Forelimb muscle (tissue), 1 donor: ENCODE results near the gene TTC4. TPM values are rescaled to one million over a fixed set of nuclear protein-coding genes. Genes with fewer than 3 reads are reported as not detected.

Experiments
- DNase-seq: peaks from one replicate; pipeline ENCODE4 v3.0.0-alpha.2; 2013; ENCODE audit warnings: low read depth
- polyA plus RNA-seq: library from polyadenylated mRNA; unstranded; fragments of 120-200 nt; gene quantifications from one replicate; pipeline ENCODE4 v1.2.1, GENCODE V29; 2013; ENCODE audit not compliant: insufficient read length

TTC4 gene, protein sequence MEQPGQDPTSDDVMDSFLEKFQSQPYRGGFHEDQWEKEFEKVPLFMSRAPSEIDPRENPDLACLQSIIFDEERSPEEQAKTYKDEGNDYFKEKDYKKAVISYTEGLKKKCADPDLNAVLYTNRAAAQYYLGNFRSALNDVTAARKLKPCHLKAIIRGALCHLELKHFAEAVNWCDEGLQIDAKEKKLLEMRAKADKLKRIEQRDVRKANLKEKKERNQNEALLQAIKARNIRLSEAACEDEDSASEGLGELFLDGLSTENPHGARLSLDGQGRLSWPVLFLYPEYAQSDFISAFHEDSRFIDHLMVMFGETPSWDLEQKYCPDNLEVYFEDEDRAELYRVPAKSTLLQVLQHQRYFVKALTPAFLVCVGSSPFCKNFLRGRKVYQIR
- polyA plus RNA-seq: 27.6 TPM

DNA sequence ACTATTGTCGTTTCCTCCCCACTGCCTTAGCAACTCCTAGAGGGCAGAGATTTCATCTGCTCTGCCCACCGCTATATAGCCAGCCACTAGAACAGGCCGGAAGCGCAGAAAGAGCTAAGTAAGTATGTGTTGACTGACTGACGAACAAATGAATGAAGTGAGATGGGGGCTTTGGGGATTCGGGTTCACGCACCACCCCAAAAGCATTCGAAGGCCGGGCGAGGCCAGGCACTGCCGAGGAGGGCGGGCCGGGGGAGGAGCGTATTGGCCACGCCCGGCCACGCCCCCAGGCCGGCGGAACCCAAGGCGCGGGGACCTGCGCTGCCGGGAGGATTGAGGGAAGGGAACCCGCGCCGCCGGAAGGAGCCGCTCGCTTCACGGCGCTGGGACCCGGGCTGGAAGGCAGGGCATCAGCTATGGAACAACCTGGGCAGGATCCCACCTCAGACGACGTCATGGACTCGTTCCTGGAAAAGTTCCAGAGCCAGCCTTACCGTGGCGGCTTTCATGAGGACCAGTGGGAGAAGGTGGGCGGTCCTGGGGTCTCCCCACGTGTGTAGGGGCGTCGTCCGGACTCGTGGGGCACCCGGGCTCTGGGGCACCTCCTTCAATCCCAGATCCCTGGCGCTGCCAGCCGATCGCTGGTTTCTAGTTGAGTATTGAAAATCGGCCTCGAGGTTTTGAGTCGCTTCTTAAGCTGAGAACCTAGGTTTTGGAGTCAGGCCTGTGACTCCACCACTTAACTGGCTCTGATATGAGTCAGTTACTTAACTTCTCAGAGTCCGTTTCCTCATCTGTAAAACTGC is at the start of gene TTC4:
Gene TTC4, plus strand, starts transcription at position 369 of the 806 bp plus-strand sequence. Its CDS starts 48 bp downstream, at position 417.
- peak; percentile 26 for DNase-seq

- DNase-seq: no peak
These were observed 49.3 kb upstream of the TTC4 start for GRCh38 chr1:54666333-54666732.

DNA sequence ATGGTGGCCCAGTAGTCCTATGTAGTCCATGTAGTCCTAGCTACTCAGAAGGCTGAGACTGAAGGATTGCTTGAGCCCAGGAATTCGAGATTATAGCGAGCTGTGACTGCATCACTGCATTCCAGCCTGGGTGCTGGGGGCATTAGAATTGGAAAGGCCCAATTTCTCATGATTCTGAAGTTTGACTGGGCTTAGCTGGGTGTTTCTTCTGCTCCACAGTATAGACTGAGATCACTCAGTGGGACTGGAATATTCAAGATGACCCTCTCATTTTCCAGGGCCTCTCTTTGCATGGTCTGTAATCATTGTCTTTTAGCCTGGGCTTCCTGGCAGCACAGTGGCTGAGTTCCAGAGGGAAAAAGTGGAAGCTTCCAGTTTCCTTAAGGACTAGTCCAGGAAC is 47.9 kb upstream of the TTC4 start:
- DNase-seq: no peak

- no peak for DNase-seq
These were observed 47.1 kb upstream of the TTC4 start for GRCh38 chr1:54668567-54668966.

DNA sequence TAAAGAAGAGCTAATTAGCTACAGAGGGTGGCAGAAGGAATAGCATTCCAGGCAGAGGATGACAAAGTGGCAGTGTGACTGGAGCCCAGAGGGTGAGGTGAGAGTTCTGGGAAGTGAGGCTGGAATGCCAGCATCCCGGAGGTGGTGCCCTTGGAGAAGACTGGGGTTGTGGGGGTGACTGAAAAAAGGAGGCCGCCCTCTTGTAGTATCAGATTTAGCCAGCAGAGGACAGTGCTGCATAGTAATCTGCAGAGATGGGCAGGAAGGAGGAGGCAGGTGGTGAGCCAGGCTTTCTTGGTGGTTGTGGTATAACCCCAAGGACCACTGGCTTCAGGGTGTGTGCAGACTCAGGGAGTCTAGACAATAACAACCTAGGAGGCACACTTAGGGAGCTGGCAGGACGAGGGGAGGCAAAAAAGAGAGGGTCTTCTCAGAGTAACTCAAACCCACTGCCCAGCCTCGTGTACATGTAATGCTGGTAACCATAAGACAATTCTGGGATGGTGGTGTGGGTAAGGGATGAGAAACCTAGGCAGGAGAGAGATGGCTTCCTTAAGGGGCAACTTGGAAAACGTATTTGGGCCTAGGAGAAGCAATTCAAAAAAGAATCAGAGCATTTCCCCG is 43.6 kb upstream of the TTC4 start:
- DNase-seq: no peak

- DNase-seq: no peak
These were observed 36.7 kb upstream of the TTC4 start for GRCh38 chr1:54678776-54679643.

- no peak for DNase-seq
These were observed 36.0 kb upstream of the TTC4 start for GRCh38 chr1:54679706-54680105.

GRCh38 chr1:54680387-54680786 is 35.3 kb upstream of the TTC4 start:
- no peak for DNase-seq

DNA sequence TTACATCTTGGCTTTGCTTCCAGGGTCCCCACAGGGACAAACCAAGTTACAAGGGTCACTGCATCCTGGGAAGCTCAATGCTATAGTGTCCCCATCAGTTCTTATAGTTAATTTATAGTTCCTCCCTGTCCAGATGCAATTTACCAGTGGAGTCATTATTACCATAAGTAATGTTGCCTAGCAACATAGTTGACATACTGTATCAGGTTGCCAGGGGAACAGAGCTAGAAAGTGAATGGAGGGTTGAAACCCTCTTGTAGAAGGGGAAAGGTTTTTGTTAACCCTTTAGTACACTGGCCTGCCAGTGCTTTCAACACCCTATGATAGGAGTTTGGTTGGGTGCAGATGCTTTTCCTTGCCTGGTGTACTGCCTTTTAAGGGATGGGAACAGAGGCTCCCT is 34.3 kb upstream of the TTC4 start:
- peak; percentile 4 for DNase-seq

DNA sequence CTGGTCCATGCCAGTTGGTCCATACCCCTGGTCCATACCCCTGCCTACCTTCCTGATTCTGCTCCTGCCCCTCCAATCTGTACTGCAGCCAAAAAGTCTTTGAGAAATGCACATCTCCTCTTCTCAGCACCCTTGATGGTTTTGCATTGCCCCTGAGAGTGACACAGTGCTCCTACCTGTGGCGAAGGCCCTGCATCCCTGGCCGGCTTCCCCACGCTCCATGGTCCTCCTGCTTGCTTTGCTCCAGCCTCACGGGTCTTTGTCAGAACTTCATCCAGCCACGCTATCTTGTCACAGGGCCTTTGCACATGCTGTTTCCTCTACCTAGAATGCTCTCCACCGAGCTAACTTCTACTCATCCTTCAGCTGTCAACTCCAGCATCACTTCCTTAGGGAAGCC is 32.2 kb upstream of the TTC4 start:
- DNase-seq: no peak

DNA sequence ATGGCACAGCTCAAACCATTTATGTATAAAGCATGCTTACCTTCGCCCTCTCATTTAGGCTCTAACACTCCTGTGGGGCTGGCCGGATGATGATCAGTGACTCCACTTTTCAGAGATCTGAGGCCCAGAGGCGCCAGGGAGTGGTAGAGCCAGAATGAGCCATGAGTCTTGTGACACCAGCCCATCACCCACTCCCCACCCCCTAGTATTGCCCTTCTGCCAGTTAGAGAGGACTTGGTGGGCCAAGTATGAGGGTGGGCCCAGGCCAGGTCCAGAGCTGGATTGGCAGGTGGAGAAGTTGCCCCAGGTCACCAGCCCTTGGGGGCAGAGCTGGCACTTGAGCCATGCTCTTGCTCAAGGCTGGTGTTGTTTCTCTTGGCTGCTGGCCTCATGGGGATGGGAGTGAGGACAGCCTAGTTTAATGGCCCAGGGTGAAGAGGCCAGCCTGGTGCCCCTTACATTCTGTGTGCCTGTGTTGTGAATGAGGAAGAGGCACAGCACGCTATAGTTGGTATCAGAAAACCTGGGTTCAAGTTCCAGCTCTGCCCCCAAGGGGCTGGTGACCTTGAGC is 30.2 kb upstream of the TTC4 start:
- DNase-seq: no peak

DNA sequence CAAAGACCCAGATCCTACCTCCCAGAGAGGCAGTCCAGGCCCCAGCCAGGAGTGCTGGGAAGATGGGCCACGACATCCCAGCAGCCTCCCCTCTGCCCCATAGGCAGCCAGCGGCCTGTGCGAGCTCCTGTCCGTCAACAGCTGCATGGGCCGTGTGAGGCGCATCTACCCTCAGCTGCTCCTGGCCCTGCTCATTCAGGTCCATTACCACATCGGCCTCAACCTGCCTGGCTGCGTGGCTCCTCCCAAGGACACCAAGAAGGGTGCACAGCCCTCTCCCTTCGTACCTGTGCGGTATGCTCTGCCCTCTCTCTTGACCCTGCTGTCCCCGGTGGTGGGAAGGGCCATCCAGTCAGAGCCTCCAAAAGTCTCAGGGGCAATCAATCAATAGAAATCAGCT is 29.5 kb upstream of the TTC4 start:
- DNase-seq: no peak

GRCh38 chr1:54694771-54695170 is 20.9 kb upstream of the TTC4 start:
- DNase-seq: no peak

DNA sequence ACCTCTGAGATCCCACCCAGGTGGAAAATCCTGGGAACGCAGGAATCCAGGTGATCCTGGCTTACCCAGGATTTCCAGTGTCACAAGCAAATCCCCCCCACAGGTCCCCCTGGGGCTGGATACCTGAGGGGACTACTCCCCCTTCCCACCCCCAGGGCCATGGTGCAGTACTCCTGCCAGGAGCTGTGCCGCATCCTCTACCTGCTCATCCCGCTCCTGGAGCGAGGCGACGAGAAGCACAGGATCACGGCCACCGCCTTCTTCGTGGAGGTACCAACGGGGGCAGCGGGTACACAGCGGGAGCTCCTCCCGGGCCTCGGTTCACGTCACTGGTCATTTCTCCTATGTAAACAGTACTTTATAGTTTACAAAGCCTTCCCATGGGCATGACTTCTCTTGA is 20.4 kb upstream of the TTC4 start:
- no peak for DNase-seq

DNA sequence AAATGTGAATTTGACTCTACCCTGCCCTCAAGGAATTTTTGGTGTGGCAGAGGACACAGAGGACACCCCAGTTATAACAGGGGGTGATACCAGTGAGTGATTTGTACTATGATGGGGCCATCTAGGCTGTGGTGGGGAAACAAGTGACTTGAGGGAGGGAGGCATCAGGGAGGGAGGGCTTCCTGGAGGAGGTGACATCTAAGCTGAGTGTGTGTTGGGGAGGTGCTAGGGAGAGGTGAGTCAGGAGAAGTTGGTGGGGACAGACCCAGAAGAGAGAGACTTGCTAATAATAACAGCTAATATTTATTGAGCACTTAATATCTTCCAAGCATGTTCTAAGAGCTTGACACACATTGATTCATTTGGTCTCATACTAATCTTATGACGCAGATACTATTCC is 19.9 kb upstream of the TTC4 start:
- DNase-seq: no peak

DNA sequence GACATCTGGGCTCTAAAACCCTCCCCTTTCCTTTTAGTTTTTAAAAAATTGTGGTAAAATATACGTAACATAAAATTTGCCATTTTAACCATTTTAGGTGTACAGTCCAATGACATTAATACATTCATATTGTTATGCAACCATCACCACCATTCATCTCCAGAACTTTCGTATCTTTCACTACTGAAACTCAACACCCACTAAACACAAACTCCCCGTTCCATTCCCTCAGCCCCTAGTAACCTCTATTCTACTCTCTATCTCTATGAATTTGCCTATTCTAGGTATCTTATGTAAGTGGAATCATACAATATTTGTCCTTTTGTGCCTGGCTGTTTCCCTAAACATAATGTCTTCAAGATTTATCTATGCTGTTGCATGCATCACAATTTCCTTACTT is 19.4 kb upstream of the TTC4 start:
- DNase-seq: no peak

GRCh38 chr1:54697896-54698295 is 17.8 kb upstream of the TTC4 start:
- no peak for DNase-seq

DNA sequence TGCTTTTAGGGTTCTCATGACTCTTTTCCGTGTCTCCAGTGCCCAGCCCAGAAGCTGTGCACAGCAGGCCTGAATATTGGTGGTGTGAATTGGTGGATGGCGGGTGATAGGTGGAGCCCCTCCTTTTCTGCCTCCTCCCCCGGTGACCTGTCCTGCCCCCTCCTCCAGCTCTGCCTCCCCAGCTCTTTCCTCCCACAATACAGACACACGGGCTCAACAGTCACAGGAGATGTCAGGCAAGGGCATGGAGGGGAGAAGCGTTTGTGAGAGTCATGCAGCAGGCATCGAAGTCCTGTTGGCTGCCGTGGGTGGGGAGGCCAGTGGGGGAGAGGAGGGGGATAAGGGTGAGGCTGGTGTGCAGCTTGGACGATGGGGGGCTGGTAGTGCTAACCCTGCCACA is 17.3 kb upstream of the TTC4 start:
- no peak for DNase-seq

DNA sequence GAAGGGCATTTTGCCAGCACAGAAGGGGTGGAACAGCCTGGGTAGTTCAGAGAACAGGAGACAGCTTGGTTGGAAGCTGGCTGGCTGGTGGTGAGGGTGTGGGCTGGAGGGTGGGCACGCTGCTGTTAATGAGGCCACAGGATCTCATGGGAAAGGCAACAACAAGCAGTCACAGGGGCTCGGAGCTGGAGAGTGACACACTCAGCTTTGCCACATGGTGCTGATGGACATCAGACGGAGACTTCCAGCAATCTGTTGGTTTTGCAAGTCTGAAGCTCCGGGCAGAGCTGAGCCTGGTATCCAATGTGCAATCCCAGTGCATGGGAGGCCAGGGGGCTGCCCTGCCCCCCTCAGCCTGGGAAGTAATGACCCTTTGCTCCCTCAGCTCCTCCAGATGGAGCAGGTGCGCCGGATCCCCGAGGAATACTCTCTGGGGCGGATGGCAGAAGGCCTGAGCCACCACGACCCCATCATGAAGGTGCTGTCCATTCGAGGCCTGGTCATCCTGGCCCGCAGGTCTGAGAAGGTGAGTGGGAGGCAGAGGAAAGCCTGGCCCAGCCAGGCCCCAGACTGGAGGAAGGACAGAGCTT is 15.6 kb upstream of the TTC4 start:
- no peak for DNase-seq

DNA sequence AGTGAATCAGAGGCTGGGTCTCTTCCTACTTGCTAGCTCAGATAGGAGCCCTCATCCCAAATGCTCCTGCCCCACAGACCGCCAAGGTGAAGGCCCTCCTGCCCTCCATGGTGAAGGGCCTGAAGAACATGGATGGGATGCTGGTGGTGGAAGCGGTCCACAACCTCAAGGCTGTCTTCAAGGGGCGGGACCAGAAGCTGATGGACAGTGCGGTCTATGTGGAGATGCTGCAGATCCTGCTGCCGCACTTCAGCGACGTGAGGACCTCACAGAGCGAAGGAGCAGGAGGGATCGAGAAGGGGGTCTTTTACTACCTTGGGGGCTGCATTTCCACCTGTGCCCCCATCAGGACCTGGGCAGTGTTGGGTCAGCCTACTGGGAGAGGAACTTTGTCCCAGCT is 14.6 kb upstream of the TTC4 start:
- DNase-seq: no peak

DNA sequence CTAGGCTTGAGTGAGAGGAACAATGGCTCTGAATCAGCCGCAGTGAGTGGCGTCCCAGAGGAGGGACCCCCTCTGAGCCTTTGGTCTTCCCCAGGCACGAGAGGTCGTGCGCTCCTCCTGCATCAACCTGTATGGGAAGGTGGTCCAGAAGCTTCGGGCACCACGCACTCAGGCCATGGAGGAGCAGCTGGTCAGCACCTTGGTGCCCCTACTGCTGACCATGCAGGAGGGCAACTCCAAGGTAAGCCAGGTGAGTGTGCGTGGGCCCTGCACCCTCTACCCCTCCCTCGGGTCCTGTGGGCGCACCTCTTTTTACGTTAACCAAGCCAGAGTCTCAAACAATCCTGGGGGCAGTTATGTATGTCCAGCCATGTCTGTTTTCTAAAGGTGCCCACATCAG is 13.7 kb upstream of the TTC4 start:
- no peak for DNase-seq
